Prostate gland (tissue), 2 donors: ENCODE data around the gene SLC25A42.

Source experiments
- POLR2A ChIP-seq: fragments of 450-650 bp; IDR thresholded peaks from one replicate; pipeline ENCODE4 v1.6.1; 2016; ENCODE audit warnings: antibody characterized with exemption, mild to moderate bottlenecking
- TF ChIP-seq, protein P1 (sequence below), 4 experiments: fragments of 200-600 bp in 2 of 4; fragments of 450-650 bp in 2 of 4; sonication (generic) in 2 of 4; IDR thresholded peaks; 1 replicate in 3 of 4; 2 replicates in 1 of 4; pipeline ENCODE4 v1.5.1; 2016 to 2019; ENCODE audit warnings: antibody characterized with exemption in 4 of 4, mild to moderate bottlenecking in 2 of 4, moderate library complexity in 2 of 4

DNA sequence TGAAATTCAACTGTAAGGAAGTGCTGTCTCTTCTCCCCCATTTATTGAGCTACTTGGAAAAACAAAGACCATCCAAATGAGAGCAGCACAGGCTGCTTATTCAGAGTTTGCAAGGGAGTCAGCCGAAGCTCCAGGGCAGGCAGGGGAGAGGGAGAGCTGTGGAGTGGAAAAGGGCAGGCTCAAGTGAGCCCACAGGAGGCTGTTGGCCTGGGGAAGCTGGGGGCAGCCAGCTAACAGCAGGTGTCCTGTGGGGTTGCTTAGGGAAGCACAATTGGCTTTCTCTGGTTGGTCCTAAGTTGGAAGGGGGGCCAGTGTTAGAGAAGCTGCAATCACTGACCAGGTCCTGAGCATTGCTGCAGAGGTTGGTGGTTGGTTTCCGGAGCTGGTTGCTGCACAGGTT lies 23.9 kb downstream of the SLC25A42 start:
- TF ChIP-seq, protein P1, sequence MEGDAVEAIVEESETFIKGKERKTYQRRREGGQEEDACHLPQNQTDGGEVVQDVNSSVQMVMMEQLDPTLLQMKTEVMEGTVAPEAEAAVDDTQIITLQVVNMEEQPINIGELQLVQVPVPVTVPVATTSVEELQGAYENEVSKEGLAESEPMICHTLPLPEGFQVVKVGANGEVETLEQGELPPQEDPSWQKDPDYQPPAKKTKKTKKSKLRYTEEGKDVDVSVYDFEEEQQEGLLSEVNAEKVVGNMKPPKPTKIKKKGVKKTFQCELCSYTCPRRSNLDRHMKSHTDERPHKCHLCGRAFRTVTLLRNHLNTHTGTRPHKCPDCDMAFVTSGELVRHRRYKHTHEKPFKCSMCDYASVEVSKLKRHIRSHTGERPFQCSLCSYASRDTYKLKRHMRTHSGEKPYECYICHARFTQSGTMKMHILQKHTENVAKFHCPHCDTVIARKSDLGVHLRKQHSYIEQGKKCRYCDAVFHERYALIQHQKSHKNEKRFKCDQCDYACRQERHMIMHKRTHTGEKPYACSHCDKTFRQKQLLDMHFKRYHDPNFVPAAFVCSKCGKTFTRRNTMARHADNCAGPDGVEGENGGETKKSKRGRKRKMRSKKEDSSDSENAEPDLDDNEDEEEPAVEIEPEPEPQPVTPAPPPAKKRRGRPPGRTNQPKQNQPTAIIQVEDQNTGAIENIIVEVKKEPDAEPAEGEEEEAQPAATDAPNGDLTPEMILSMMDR (IDR thresholded peaks at IDR 0.05), result no peak
- no peak for TF ChIP-seq POLR2A
